Thoracic aorta (tissue), 2 donors: ENCODE measurements around the gene ETDB. TPM values are rescaled to one million over a fixed set of nuclear protein-coding genes. Genes with fewer than 3 reads are reported as not detected.
A peak's percentile ranks its signal among the peaks of the same experiment; 100 is the strongest.
"Not testable (repeated sequence)": the region's sequence is repeated elsewhere in the genome, so short reads cannot be mapped to it uniquely, and the experiment has no call there.

Experiments used
- ATAC-seq: fragments of 150-250 bp; one replicate; pipeline ENCODE4 v1.8.0; 2017; ENCODE audit warnings: low read depth; ENCODE audit not compliant: insufficient number of reproducible peaks, low FRiP score
- DNase-seq: peaks from one replicate; pipeline ENCODE4 v3.0.0-alpha.2; 2020; ENCODE audit warnings: low spot score
- H3K27ac ChIP-seq, 2 donors: fragments of 200-600 bp; sonication (generic); 1 replicate in 1 of 2; 2 replicates in 1 of 2; pipeline ENCODE4 v1.5.1; 2016; ENCODE audit warnings: mild to moderate bottlenecking in 2 of 2, moderate library complexity in 2 of 2
- H3K27me3 ChIP-seq: fragments of 200-600 bp; sonication (generic); replicated peaks from 2 replicates; pipeline ENCODE4 v1.6.0; 2016; ENCODE audit warnings: mild to moderate bottlenecking; ENCODE audit not compliant: insufficient read depth
- H3K36me3 ChIP-seq: fragments of 200-600 bp; sonication (generic); one replicate; pipeline ENCODE4 v1.5.1; 2016
- H3K4me1 ChIP-seq, 2 donors: fragments of 200-600 bp; sonication (generic); 1 replicate in 1 of 2; 2 replicates in 1 of 2; pipeline versions ENCODE4 v1.5.1 to v1.6.0; 2016; ENCODE audit warnings: low read depth in 2 of 2, mild to moderate bottlenecking in 1 of 2; ENCODE audit not compliant: control insufficient read depth in 1 of 2
- H3K4me3 ChIP-seq: fragments of 200-600 bp; sonication (generic); 2 replicates; pipeline ENCODE4 v1.5.1; 2016; ENCODE audit warnings: mild to moderate bottlenecking
- H3K9me3 ChIP-seq: fragments of 200-600 bp; sonication (generic); 2 replicates; pipeline ENCODE4 v1.5.1; 2016
- total RNA-seq, 2 donors: library from RNA; depleted of rRNA; stranded (reverse); fragments of >200 nt; gene quantifications; one replicate each; pipeline versions ENCODE4 v1.1.0 to v1.2.3, GENCODE V29; 2016
- TF ChIP-seq, protein P1 (sequence below): fragments of 200-600 bp; sonication (generic); IDR thresholded peaks from one replicate; pipeline ENCODE4 v1.5.1; 2019; ENCODE audit warnings: antibody characterized with exemption

ETDB gene
- total RNA-seq, 2 donors from 2014 or later, result not detected

DNA sequence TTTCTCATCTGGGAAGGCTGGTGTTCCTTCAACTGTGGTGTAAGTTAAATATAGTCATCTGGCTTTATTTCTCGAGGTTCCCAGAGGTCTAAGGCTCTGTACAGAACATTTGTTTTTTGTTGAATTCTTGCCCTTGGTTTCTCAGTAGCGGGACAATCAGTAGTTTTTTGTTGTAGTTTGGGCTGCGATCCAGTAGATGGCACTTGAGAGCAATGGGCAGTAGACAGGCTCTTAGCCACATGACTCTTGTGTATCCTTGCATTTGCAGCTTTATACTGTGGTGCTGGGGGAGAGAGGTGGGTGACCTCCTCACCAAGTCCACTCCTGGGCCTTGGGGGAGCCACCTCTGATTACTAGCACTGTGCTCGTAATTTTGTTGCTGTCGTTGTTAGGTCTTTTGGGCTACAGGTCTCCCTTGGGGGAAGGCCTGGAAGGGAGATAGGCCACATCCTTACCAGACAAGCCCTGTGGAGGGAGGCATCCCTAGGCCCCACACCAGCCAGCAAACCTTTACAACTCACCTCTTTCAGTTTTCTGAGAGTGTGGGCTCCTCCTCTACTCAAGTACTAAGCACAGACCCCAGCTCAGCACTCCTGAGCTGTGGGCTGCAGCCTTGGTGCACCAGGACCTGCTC lies 8.1 kb downstream of the ETDB start:
- no peak for ATAC-seq
- no peaks in the 10 kb centered on the region for H3K36me3 ChIP-seq
- H3K27me3 ChIP-seq, result no peaks in the 10 kb centered on the region
- no peaks in the 10 kb centered on the region for H3K9me3 ChIP-seq
- H3K4me3 ChIP-seq, result no peak overlapping the region
- H3K27ac ChIP-seq, result no peak overlapping the region
- no peak for DNase-seq
- TF ChIP-seq, protein P1, sequence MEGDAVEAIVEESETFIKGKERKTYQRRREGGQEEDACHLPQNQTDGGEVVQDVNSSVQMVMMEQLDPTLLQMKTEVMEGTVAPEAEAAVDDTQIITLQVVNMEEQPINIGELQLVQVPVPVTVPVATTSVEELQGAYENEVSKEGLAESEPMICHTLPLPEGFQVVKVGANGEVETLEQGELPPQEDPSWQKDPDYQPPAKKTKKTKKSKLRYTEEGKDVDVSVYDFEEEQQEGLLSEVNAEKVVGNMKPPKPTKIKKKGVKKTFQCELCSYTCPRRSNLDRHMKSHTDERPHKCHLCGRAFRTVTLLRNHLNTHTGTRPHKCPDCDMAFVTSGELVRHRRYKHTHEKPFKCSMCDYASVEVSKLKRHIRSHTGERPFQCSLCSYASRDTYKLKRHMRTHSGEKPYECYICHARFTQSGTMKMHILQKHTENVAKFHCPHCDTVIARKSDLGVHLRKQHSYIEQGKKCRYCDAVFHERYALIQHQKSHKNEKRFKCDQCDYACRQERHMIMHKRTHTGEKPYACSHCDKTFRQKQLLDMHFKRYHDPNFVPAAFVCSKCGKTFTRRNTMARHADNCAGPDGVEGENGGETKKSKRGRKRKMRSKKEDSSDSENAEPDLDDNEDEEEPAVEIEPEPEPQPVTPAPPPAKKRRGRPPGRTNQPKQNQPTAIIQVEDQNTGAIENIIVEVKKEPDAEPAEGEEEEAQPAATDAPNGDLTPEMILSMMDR, result peak; percentile 19
- H3K4me1 ChIP-seq, result no peaks in the 10 kb centered on the region

DNA sequence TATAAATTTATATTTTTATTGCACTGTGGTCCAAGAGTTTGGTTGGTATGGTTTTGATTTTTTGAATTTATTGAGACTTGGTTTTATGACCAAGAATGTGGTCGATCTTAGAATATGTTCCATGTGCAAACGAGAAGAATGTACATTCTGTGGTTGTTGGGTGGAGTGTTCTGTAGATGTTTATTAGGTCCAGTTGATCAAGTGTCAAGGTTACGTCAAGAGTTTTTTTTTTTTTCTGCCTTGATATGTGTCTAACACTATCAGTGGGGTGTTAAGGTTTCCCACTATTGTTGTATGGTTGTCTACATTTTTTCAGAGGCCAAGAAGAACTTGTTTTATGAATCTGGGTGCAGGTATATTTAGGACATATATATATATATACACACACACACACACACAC lies 10.8 kb downstream of the ETDB start:
- no peak for DNase-seq
- Histone ChIP-seq H3K27ac (no peak overlapping the region), H3K36me3 (no peaks in the 10 kb centered on the region), H3K4me1 (no peaks in the 10 kb centered on the region), H3K27me3 (no peaks in the 10 kb centered on the region), H3K4me3 (no peak overlapping the region), H3K9me3 (no peaks in the 10 kb centered on the region)
- ATAC-seq, result no peak
- TF ChIP-seq, protein P1, result no peak

DNA sequence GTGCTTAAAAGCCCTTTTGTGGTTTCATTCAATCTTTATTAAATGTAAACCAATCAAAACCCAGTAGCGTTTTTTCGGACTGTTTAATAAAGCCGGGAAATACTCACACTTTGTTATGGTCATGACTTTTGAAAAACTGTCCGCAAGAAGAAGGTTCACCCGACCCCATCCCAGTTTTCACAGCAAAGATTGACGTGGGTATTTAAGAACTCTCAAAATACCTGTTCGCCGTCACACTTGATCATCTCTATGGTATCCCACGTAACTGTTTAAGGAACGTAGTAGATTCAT lies 20.9 kb downstream of the ETDB start:
- Histone ChIP-seq H3K9me3 (no peaks in the 10 kb centered on the region), H3K27ac (no peak overlapping the region), H3K36me3 (no peaks in the 10 kb centered on the region), H3K4me3 (peak overlapping the region; percentile 77), H3K4me1 (no peaks in the 10 kb centered on the region), H3K27me3 (no peaks in the 10 kb centered on the region)
- DNase-seq (no peak), ATAC-seq (no peak)
- TF ChIP-seq, protein P1, result no peak

DNA sequence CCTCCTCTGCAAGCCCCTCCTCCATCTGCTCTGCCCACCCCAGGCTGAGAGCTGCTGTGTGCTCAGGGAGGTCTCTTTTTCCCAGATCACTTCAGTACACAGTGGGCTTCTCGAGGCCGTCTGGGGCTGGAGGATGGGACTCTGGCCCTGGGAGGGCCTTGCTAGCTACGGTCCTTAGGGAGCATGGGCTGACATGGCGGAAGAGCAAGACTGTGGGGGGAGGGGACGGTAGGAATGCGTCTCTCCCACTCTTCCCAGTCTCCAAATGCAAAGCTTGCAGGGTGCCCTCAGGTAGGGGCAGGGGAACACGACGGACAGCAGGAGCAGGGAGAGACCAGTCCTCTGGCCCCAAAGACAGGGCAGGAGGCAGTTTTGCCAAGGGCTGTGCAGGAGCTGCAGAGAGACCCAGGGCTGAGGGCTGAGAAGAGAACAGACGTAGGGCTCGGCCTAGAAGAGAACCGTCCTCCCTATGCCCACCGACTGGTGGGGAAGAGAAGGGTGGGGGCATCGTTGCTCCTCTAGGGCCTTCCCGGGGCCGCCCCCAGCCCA lies 23.1 kb downstream of the ETDB start:
- not testable (repeated sequence) for H3K36me3 ChIP-seq, H3K27ac ChIP-seq, DNase-seq, H3K9me3 ChIP-seq, H3K27me3 ChIP-seq, H3K4me1 ChIP-seq, ATAC-seq
- H3K4me3 ChIP-seq, result peak overlapping the region; percentile 77

GRCh38 chrX:135095715-135096114 lies 24.6 kb downstream of the ETDB start:
- Histone ChIP-seq H3K27ac (no peak overlapping the region), H3K36me3 (no peaks in the 10 kb centered on the region), H3K4me3 (no peak overlapping the region), H3K4me1 (no peaks in the 10 kb centered on the region), H3K9me3 (no peaks in the 10 kb centered on the region), H3K27me3 (no peaks in the 10 kb centered on the region)
- DNase-seq (no peak), ATAC-seq (no peak)
- TF ChIP-seq, protein P1, result no peak

GRCh38 chrX:135094726-135095125 lies 25.6 kb downstream of the ETDB start:
- no peak overlapping the region for H3K4me3 ChIP-seq
- no peak overlapping the region for H3K27ac ChIP-seq
- no peaks in the 10 kb centered on the region for H3K27me3 ChIP-seq
- ATAC-seq (no peak), DNase-seq (no peak)
- H3K4me1 ChIP-seq, result no peaks in the 10 kb centered on the region
- H3K9me3 ChIP-seq, result no peaks in the 10 kb centered on the region
- TF ChIP-seq, protein P1, result no peak
- H3K36me3 ChIP-seq, result no peaks in the 10 kb centered on the region
